IMR-90 (cell line): ENCODE measurements around the gene HPRT1. TPM values are rescaled to one million over a fixed set of nuclear protein-coding genes. Genes with fewer than 3 reads are reported as not detected.

Source experiments
- ATAC-seq: fragments of 200-7000 bp; cut with Tn5 transposase; 2 replicates; pipeline ENCODE4 v1.9.1; 2020; ENCODE audit warnings: low read depth, mild to moderate bottlenecking, moderate library complexity
- BruUV-seq: library from RNA; stranded (reverse); fragments of 400-500 nt; replicated peaks from 2 replicates; lab custom pipeline; 2021; lab: Mats Ljungman, UMichigan
- CTCF ChIA-PET: fragments of 300-600 bp; formaldehyde crosslinking; extraction: SDS; loops from one replicate; lab custom pipeline; 2021; ENCODE audit warnings: antibody characterized with exemption; lab: Yijun Ruan, JAX
- POLR2A ChIA-PET: fragments of 300-600 bp; sonication (Branson Sonifier 250); formaldehyde crosslinking; loops from one replicate; lab custom pipeline; 2022; ENCODE audit warnings: antibody characterized with exemption; ENCODE audit not compliant: unreplicated experiment; lab: Charles Lee
- DNase-seq: peaks from one replicate; pipeline ENCODE4 v3.0.0; 2013
- H2AFZ ChIP-seq: replicated peaks from 2 replicates; pipeline ENCODE3; 2013; ENCODE audit warnings: low read length, mild to moderate bottlenecking; ENCODE audit not compliant: poor library complexity
- H2AK5ac ChIP-seq: 2 replicates; pipeline ENCODE4 v1.6.1; 2013; ENCODE audit warnings: low read depth, low read length, inconsistent platforms
- H2AK9ac ChIP-seq: replicated peaks from 2 replicates; pipeline ENCODE3; 2013; ENCODE audit warnings: mild to moderate bottlenecking, low read depth, low read length, moderate library complexity; ENCODE audit not compliant: poor library complexity
- H2BK120ac ChIP-seq: 2 replicates; pipeline ENCODE4 v1.6.1; 2013; ENCODE audit warnings: low read depth, low read length, inconsistent platforms
- H2BK15ac ChIP-seq: 3 replicates; pipeline ENCODE4 v1.6.1; 2013; ENCODE audit warnings: low read depth, low read length, inconsistent platforms
- H2BK20ac ChIP-seq: 2 replicates; pipeline ENCODE4 v1.6.1; 2013; ENCODE audit warnings: low read depth, mild to moderate bottlenecking, inconsistent platforms, low read length, moderate library complexity
- H2BK5ac ChIP-seq: 2 replicates; pipeline ENCODE4 v1.6.1; 2013; ENCODE audit warnings: mild to moderate bottlenecking, low read depth, low read length, inconsistent platforms; ENCODE audit not compliant: poor library complexity, severe bottlenecking
- H3K14ac ChIP-seq: replicated peaks from 2 replicates; pipeline ENCODE4 v1.6.1; 2013; ENCODE audit warnings: low read depth, low read length, inconsistent platforms
- H3K18ac ChIP-seq: 2 replicates; pipeline ENCODE4 v1.6.1; 2013; ENCODE audit warnings: low read depth, low read length, control low read depth
- H3K23ac ChIP-seq: 2 replicates; pipeline ENCODE4 v1.6.1; 2013; ENCODE audit warnings: low read depth, low read length, inconsistent platforms
- H3K27ac ChIP-seq: 2 replicates; pipeline ENCODE4 v1.5.1; 2013; ENCODE audit warnings: mild to moderate bottlenecking, control low read depth, low read length; ENCODE audit not compliant: insufficient read depth
- H3K27me3 ChIP-seq: 2 replicates; pipeline ENCODE4 v1.6.1; 2013; ENCODE audit warnings: low read length; ENCODE audit not compliant: control insufficient read depth, insufficient read depth
- H3K36me3 ChIP-seq: 2 replicates; pipeline ENCODE4 v1.6.1; 2013; ENCODE audit warnings: low read length, mixed read lengths; ENCODE audit not compliant: control insufficient read depth, insufficient read depth
- H3K4ac ChIP-seq: 2 replicates; pipeline ENCODE4 v1.6.1; 2013; ENCODE audit warnings: low read depth, low read length, inconsistent platforms
- H3K4me1 ChIP-seq: 2 replicates; pipeline ENCODE4 v1.6.1; 2013; ENCODE audit warnings: low read length, mixed read lengths; ENCODE audit not compliant: control insufficient read depth, insufficient read depth
- H3K4me2 ChIP-seq: 2 replicates; pipeline ENCODE4 v1.6.1; 2013; ENCODE audit warnings: low read depth, mild to moderate bottlenecking, control low read depth, low read length, moderate library complexity
- H3K4me3 ChIP-seq: 2 replicates; pipeline ENCODE4 v1.5.1; 2013; ENCODE audit warnings: low read depth, mild to moderate bottlenecking, control low read depth, low read length, moderate library complexity; ENCODE audit not compliant: insufficient read depth
- H3K56ac ChIP-seq: 2 replicates; pipeline ENCODE4 v1.6.1; 2013; ENCODE audit warnings: low read length, inconsistent platforms; ENCODE audit not compliant: insufficient read depth; ENCODE audit errors: extremely low read depth
- H3K79me1 ChIP-seq, 2 experiments: 2 replicates each; pipeline ENCODE4 v1.6.1; 2013; ENCODE audit warnings: low read length in 2 of 2, inconsistent platforms in 1 of 2, low read depth in 1 of 2
- H3K9ac ChIP-seq: 2 replicates; pipeline ENCODE4 v1.6.1; 2013; ENCODE audit warnings: low read depth, low read length, control low read depth
- H3K9me1 ChIP-seq: 2 replicates; pipeline ENCODE4 v1.6.1; 2013; ENCODE audit warnings: low read length, inconsistent platforms; ENCODE audit not compliant: insufficient read depth
- H3K9me3 ChIP-seq: 2 replicates; pipeline ENCODE4 v1.6.1; 2013; ENCODE audit warnings: low read length; ENCODE audit not compliant: control insufficient read depth, insufficient read depth
- H4K20me1 ChIP-seq: 2 replicates; pipeline ENCODE4 v1.6.1; 2013; ENCODE audit warnings: low read length, inconsistent platforms; ENCODE audit not compliant: insufficient read depth
- H4K5ac ChIP-seq: 2 replicates; pipeline ENCODE4 v1.6.1; 2013; ENCODE audit warnings: mild to moderate bottlenecking, low read depth, low read length, control low read depth
- H4K8ac ChIP-seq, 2 experiments: 2 replicates each; pipeline ENCODE4 v1.6.1; 2013; ENCODE audit warnings: low read depth in 2 of 2, low read length in 2 of 2, control low read depth in 1 of 2, inconsistent platforms in 1 of 2
- H4K91ac ChIP-seq: 2 replicates; pipeline ENCODE4 v1.6.1; 2013; ENCODE audit warnings: low read depth, low read length, inconsistent platforms; ENCODE audit not compliant: insufficient read depth
- CEBPB ChIP-seq: IDR thresholded peaks from 2 replicates; pipeline ENCODE4 v1.6.1; 2012; ENCODE audit warnings: low read depth, low read length, improper control_type of control experiment
- CHD1 ChIP-seq: IDR thresholded peaks from 2 replicates; pipeline ENCODE4 v1.6.1; 2012; ENCODE audit warnings: low read depth, low read length, improper control_type of control experiment
- CTCF ChIP-seq: conservative IDR thresholded peaks from 2 replicates; pipeline ENCODE4 v1.5.1; 2012; ENCODE audit warnings: mild to moderate bottlenecking, low read depth, low read length, improper control_type of control experiment
- ELK1 ChIP-seq: fragments of 150-350 bp; IDR thresholded peaks from 2 replicates; pipeline ENCODE4 v1.6.1; 2016; ENCODE audit warnings: low read depth, mild to moderate bottlenecking, low read length, moderate library complexity, borderline replicate concordance
- FOS ChIP-seq: fragments of 150-350 bp; IDR thresholded peaks from 2 replicates; pipeline ENCODE4 v1.6.1; 2016; ENCODE audit warnings: low read depth, low read length
- MAFK ChIP-seq: IDR thresholded peaks from 2 replicates; pipeline ENCODE4 v1.6.1; 2012; ENCODE audit warnings: low read depth, low read length, improper control_type of control experiment
- MAZ ChIP-seq: IDR thresholded peaks from 2 replicates; pipeline ENCODE4 v1.6.1; 2012; ENCODE audit warnings: low read depth, mild to moderate bottlenecking, low read length, improper control_type of control experiment, moderate library complexity, borderline replicate concordance
- MXI1 ChIP-seq: IDR thresholded peaks from 2 replicates; pipeline ENCODE4 v1.6.1; 2012; ENCODE audit warnings: low read depth, mild to moderate bottlenecking, low read length, moderate library complexity, borderline replicate concordance
- POLR2A ChIP-seq: IDR thresholded peaks from 2 replicates; pipeline ENCODE4 v1.6.1; 2012; ENCODE audit warnings: mild to moderate bottlenecking, low read depth, low read length
- SMC3 ChIP-seq: fragments of 150-350 bp; IDR thresholded peaks from 2 replicates; pipeline ENCODE4 v1.6.1; 2016; ENCODE audit warnings: low read depth, mild to moderate bottlenecking, antibody characterized with exemption, low read length, moderate library complexity
- USF2 ChIP-seq: fragments of 150-350 bp; IDR thresholded peaks from 2 replicates; pipeline ENCODE4 v1.6.1; 2017; ENCODE audit warnings: mild to moderate bottlenecking, antibody characterized with exemption, low read length, low read depth
- WGBS, 2 experiments: methylation state at CpG; one replicate each; pipeline versions ENCODE4 v1.1.5 to v1.1.7; 2013; ENCODE audit warnings: missing lambda C conversion rate in 2 of 2; ENCODE audit not compliant: insufficient read length in 1 of 2; ENCODE audit errors: extremely low coverage in 2 of 2; 5-methylcytosine and 5-hydroxymethylcytosine counted together
- dilution Hi-C: fragments of 300-500 bp; cut with HindIII; formaldehyde crosslinking; loops from one replicate; pipeline ENCODE4 v1.14.3; 2018; ENCODE audit warnings: low sequenced_read_pairs; ENCODE audit not compliant: unreplicated experiment
- in situ Hi-C: fragments of 300-500 bp; cut with MboI; formaldehyde crosslinking; loops from 3 replicates; pipeline ENCODE4 v1.14.3; 2019; ENCODE audit warnings: low sequenced_read_pairs, inconsistent platforms, mixed read lengths
- intact Hi-C: fragments of 100-400 bp; cut with micrococcal nuclease; formaldehyde crosslinking; loops from 2 replicates; pipeline ENCODE4 v1.10.0; 2022
- polyA plus RNA-seq, 3 experiments: library from polyadenylated mRNA; depleted of rRNA; stranded (reverse); fragments of >200 nt; gene quantifications; 2 replicates each; pipeline ENCODE4 v1.2.3, GENCODE V29; 2012; ENCODE audit warnings: low replicate concordance in 1 of 3
- total RNA-seq: library from RNA; depleted of rRNA; stranded (reverse); fragments of >200 nt; gene quantifications from 2 replicates; pipeline ENCODE4 v1.2.3, GENCODE V29; 2012

The HPRT1 gene
- total and polyA plus RNA-seq, 2 of the 4 experiments (the other 2 are of a cell fraction): 7.0 to 30.3 TPM

GRCh38 chrX:134481339-134481738 lies 21.4 kb downstream of the HPRT1 start:
- H3K9me1 ChIP-seq: no peaks in the 10 kb centered on the region
- intact Hi-C loops (loop anchor here (5.0 to 10.0 kb wide), 3 partner anchors 273 to 516 kb away; no protein-coding TSS in a partner anchor), dilution Hi-C loops (no loop called here), in situ Hi-C loops (loop anchor here (10.0 kb wide), 2 partner anchors 273 to 423 kb away; no protein-coding TSS in a partner anchor)
- no peak for TF ChIP-seq USF2
- no peak for TF ChIP-seq POLR2A
- TF ChIP-seq SMC3: no peak
- no peak for TF ChIP-seq MAFK
- no peak for TF ChIP-seq ELK1
- no peak for TF ChIP-seq CEBPB
- no peak for TF ChIP-seq MAZ
- TF ChIP-seq FOS: no peak
- no peak for TF ChIP-seq CHD1
- no peak for TF ChIP-seq MXI1
- no peak for TF ChIP-seq CTCF
- H3K56ac ChIP-seq: no peak overlapping the region
- no peak overlapping the region for H2BK15ac ChIP-seq
- no peak overlapping the region for H4K91ac ChIP-seq
- H2AK5ac ChIP-seq: no peak overlapping the region
- no peak overlapping the region for H2BK120ac ChIP-seq
- H3K4me2 ChIP-seq: no peak overlapping the region
- no peaks in the 10 kb centered on the region; the same call in 1 of the 2 replicates for H3K36me3 ChIP-seq
- H2BK5ac ChIP-seq: no peak overlapping the region
- no peak overlapping the region for H3K27ac ChIP-seq
- no peaks in the 10 kb centered on the region for H4K20me1 ChIP-seq
- CTCF ChIA-PET: interaction anchor here (1.1 kb wide), 1 partner anchor 51 kb away, joined by 3 read pairs; no protein-coding TSS in a partner anchor
- H3K4me3 ChIP-seq: no peak overlapping the region
- POLR2A ChIA-PET: no interaction called here
- no peak overlapping the region for H3K18ac ChIP-seq
- H3K23ac ChIP-seq: no peak overlapping the region
- no CpG with 5 or more reads among the region's 2 CpGs for WGBS, 2 experiments
- no peak for DNase-seq
- H4K5ac ChIP-seq: no peak overlapping the region
- no peak overlapping the region for H3K4ac ChIP-seq
- H4K8ac ChIP-seq: no peak overlapping the region
- no peaks in the 10 kb centered on the region for H3K27me3 ChIP-seq
- H3K9me3 ChIP-seq: no peaks in the 10 kb centered on the region
- H3K4me1 ChIP-seq: no peaks in the 10 kb centered on the region
- no peak overlapping the region for H2AK9ac ChIP-seq
- H3K79me1 ChIP-seq: no peaks in the 10 kb centered on the region
- H3K9ac ChIP-seq: no peak overlapping the region
- no peak overlapping the region for H2AFZ ChIP-seq
- BruUV-seq: no TSS peak
- H3K14ac ChIP-seq: no peak overlapping the region
- H2BK20ac ChIP-seq: no peak overlapping the region
- no peak for ATAC-seq
